Measurements from ENCODE around the gene SPIRE1. TPM values are rescaled to one million over a fixed set of nuclear protein-coding genes. Genes with fewer than 3 reads are reported as not detected.

SPIRE1 gene
- total RNA-seq, 6 experiments from 2014 or later = 22.2 to 33.7 (median 28.2) TPM

GRCh38 chr18:12699747-12700146, 41.8 kb upstream of the SPIRE1 start:
- H3K27me3 Mint-ChIP-seq (ENCODE audit: insufficient read depth) = no peaks in the 10 kb centered on the region
- peaks cover 34% of the 10 kb centered on the region for H3K4me1 Mint-ChIP-seq (ENCODE audit: low read depth)
- no peak overlapping the region for H3K4me3 Mint-ChIP-seq
- H3K27ac Mint-ChIP-seq = no peak overlapping the region
- TF ChIP-seq CTCF (IDR thresholded peaks at IDR 0.05) = no peak
- peaks cover 24% of the 10 kb centered on the region for H3K36me3 Mint-ChIP-seq (ENCODE audit: low read depth)
- no peak for DNase-seq
- H3K9me3 Mint-ChIP-seq = peaks cover 8% of the 10 kb centered on the region; the same call in 1 of the 2 replicates

GRCh38 chr18:12694032-12694431, 36.1 kb upstream of the SPIRE1 start:
- Mint-ChIP-seq H3K27me3 (ENCODE audit: insufficient read depth) (no peaks in the 10 kb centered on the region; the same call in 1 of the 2 replicates), H3K4me1 (ENCODE audit: low read depth) (peaks cover 10% of the 10 kb centered on the region), H3K27ac (no peak overlapping the region), H3K36me3 (ENCODE audit: low read depth) (peaks cover 17% of the 10 kb centered on the region), H3K9me3 (no peaks in the 10 kb centered on the region), H3K4me3 (no peak overlapping the region)
- TF ChIP-seq CTCF (IDR thresholded peaks at IDR 0.05) = no peak
- no peak for DNase-seq

GRCh38 chr18:12692206-12692605, 34.3 kb upstream of the SPIRE1 start:
- Mint-ChIP-seq H3K9me3 (no peaks in the 10 kb centered on the region), H3K36me3 (ENCODE audit: low read depth) (peaks cover 12% of the 10 kb centered on the region), H3K4me1 (ENCODE audit: low read depth) (peaks cover 10% of the 10 kb centered on the region), H3K4me3 (no peak overlapping the region), H3K27me3 (ENCODE audit: insufficient read depth) (no peaks in the 10 kb centered on the region; the same call in 1 of the 2 replicates), H3K27ac (no peak overlapping the region)
- TF ChIP-seq CTCF (IDR thresholded peaks at IDR 0.05) = no peak
- no peak for DNase-seq

- Mint-ChIP-seq H3K4me1 (ENCODE audit: low read depth) (peaks cover 7% of the 10 kb centered on the region), H3K4me3 (no peak overlapping the region), H3K27me3 (ENCODE audit: insufficient read depth) (no peaks in the 10 kb centered on the region; the same call in 1 of the 2 replicates), H3K36me3 (ENCODE audit: low read depth) (peaks cover 10% of the 10 kb centered on the region), H3K27ac (no peak overlapping the region), H3K9me3 (no peaks in the 10 kb centered on the region)
- TF ChIP-seq CTCF (IDR thresholded peaks at IDR 0.05) = no peak
- no peak for DNase-seq
Measured at GRCh38 chr18:12689256-12689850, 31.4 kb upstream of the SPIRE1 start.

- Mint-ChIP-seq H3K27me3 (ENCODE audit: insufficient read depth) (no peaks in the 10 kb centered on the region), H3K9me3 (no peaks in the 10 kb centered on the region), H3K4me1 (ENCODE audit: low read depth) (no peaks in the 10 kb centered on the region), H3K27ac (no peak overlapping the region), H3K36me3 (ENCODE audit: low read depth) (no peaks in the 10 kb centered on the region), H3K4me3 (no peak overlapping the region)
- TF ChIP-seq CTCF (IDR thresholded peaks at IDR 0.05) = peak; percentile 28
- peak; percentile 22 for DNase-seq
Measured at GRCh38 chr18:12686100-12686499, 28.2 kb upstream of the SPIRE1 start.
